Thyroid gland (tissue), 4 donors: ENCODE measurements around the gene CGB5.

ENCODE experiments used
- CTCF ChIP-seq, 6 experiments: fragments of 200-600 bp in 3 of 6; fragments of 450-650 bp in 3 of 6; sonication (generic) in 3 of 6; IDR thresholded peaks; one replicate each; pipeline ENCODE4 v1.5.1; 2016 to 2019; ENCODE audit warnings: antibody characterized with exemption in 6 of 6, mild to moderate bottlenecking in 2 of 6, inconsistent platforms in 1 of 6, moderate library complexity in 1 of 6
- POLR2A ChIP-seq, 2 donors: fragments of 450-650 bp; IDR thresholded peaks; one replicate each; pipeline ENCODE4 v1.6.1; 2017; ENCODE audit warnings: antibody characterized with exemption in 2 of 2, mild to moderate bottlenecking in 2 of 2, moderate library complexity in 1 of 2

DNA sequence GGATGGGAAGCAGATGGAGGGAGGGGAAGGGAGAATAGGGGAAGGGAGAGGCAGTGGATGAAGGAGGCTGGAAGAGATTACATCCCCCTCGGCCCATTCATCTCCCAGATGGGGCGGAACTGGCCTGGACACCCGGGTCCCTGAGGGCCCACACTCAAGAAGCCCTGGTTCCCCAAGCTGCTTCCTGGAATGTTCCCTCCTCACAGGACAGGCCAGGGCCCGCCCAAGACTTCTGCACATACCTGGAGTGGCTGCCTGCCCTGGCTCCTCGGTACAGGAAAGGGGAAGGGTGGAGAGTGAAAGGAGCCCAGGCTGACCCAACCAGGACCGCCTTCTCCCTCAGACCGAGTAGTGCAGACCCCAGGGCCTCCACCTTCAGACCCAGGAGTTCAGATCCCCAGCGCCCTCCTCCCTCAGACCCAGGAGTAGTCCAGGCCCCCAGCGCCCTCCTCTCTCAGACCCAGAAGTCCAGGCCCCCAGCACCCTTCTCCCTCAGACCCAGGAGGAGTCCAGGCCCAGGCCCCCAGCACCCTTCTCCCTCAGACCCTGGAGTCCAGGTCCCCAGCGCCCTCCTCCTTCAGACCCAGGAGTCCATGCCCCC is 20.5 kb downstream of the CGB5 start:
- TF ChIP-seq POLR2A (IDR thresholded peaks at IDR 0.05) (no peak), CTCF (IDR thresholded peaks at IDR 0.05) (no peak)
